DOHH2 (cell line): ENCODE data around the gene KIF6.
A peak's percentile ranks its signal among the peaks of the same experiment; 100 is the strongest.

Experiments used
- CTCF ChIP-seq: fragments of 200-600 bp; sonication (generic); IDR thresholded peaks from one replicate; pipeline ENCODE4 v1.5.1; 2014; ENCODE audit warnings: antibody characterized with exemption, mild to moderate bottlenecking, low read depth, low read length; ENCODE audit not compliant: poor library complexity, severe bottlenecking
- EZH2phosphoT487 ChIP-seq: fragments of 200-600 bp; sonication (generic); IDR thresholded peaks from 2 replicates; pipeline ENCODE4 v1.6.1; 2017; ENCODE audit warnings: borderline replicate concordance, mild to moderate bottlenecking, antibody characterized with exemption, low read length, moderate library complexity, mixed read lengths

- TF ChIP-seq CTCF (peak; percentile 77), EZH2phosphoT487 (no peak)
Observed at GRCh38 chr6:39361657-39362486, 363.3 kb downstream of the KIF6 start.
